ENCODE data around the gene TMPRSS6.

Gene TMPRSS6

GRCh38 chr22:37109242-37109917 lies at the start of gene TMPRSS6:
TSS of gene TMPRSS6 (minus strand) at chr22:37109713. CDS start at chr22:37103417, 6,296 bp downstream.
- DNase-seq (ENCODE audit: low read depth) = no peak

- DNase-seq (ENCODE audit: low read depth) = no peak
Measured at GRCh38 chr22:37158963-37159290, 49.4 kb upstream of the TMPRSS6 start.

- DNase-seq (ENCODE audit: low read depth) = no peak
Measured at GRCh38 chr22:37157516-37158285, 48.2 kb upstream of the TMPRSS6 start.

- no peak for DNase-seq (ENCODE audit: low read depth)
Measured at GRCh38 chr22:37156686-37157435, 47.3 kb upstream of the TMPRSS6 start.

- DNase-seq (ENCODE audit: low read depth) = no peak
Measured at GRCh38 chr22:37155971-37156370, 46.5 kb upstream of the TMPRSS6 start.

GRCh38 chr22:37154925-37155712 lies 45.6 kb upstream of the TMPRSS6 start:
- no peak for DNase-seq (ENCODE audit: low read depth)

GRCh38 chr22:37153901-37154300 lies 44.4 kb upstream of the TMPRSS6 start:
- no peak for DNase-seq (ENCODE audit: low read depth)

- no peak for DNase-seq (ENCODE audit: low read depth)
Measured at GRCh38 chr22:37151401-37151800, 41.9 kb upstream of the TMPRSS6 start.

GRCh38 chr22:37150701-37151100 lies 41.2 kb upstream of the TMPRSS6 start:
- DNase-seq (ENCODE audit: low read depth) = no peak

GRCh38 chr22:37148742-37149665 lies 39.5 kb upstream of the TMPRSS6 start:
- DNase-seq (ENCODE audit: low read depth) = no peak

- DNase-seq (ENCODE audit: low read depth) = no peak
Measured at GRCh38 chr22:37148031-37148651, 38.6 kb upstream of the TMPRSS6 start.

GRCh38 chr22:37147186-37147990 lies 37.9 kb upstream of the TMPRSS6 start:
- DNase-seq (ENCODE audit: low read depth) = no peak

- no peak for DNase-seq (ENCODE audit: low read depth)
Measured at GRCh38 chr22:37146507-37147180, 37.1 kb upstream of the TMPRSS6 start.

GRCh38 chr22:37146051-37146385 lies 36.5 kb upstream of the TMPRSS6 start:
- DNase-seq (ENCODE audit: low read depth) = no peak

GRCh38 chr22:37145180-37146050 lies 35.9 kb upstream of the TMPRSS6 start:
- DNase-seq (ENCODE audit: low read depth) = no peak

- no peak for DNase-seq (ENCODE audit: low read depth)
Measured at GRCh38 chr22:37144180-37144554, 34.7 kb upstream of the TMPRSS6 start.

- DNase-seq (ENCODE audit: low read depth) = no peak
Measured at GRCh38 chr22:37141971-37142370, 32.5 kb upstream of the TMPRSS6 start.

GRCh38 chr22:37141476-37141875 lies 32.0 kb upstream of the TMPRSS6 start:
- DNase-seq (ENCODE audit: low read depth) = no peak
